HG03135 (cell line): Measurements from ENCODE around the gene WNK2.
"Not testable (repeated sequence)": the region's sequence is repeated elsewhere in the genome, so short reads cannot be mapped to it uniquely, and the experiment has no call there.

Experiments used
- ATAC-seq: cut with Tn5 transposase; IDR thresholded peaks from one replicate; pipeline ENCODE4 v1.9.1; 2021; ENCODE audit warnings: mild to moderate bottlenecking, moderate library complexity; ENCODE audit not compliant: unreplicated experiment

The WNK2 gene

DNA sequence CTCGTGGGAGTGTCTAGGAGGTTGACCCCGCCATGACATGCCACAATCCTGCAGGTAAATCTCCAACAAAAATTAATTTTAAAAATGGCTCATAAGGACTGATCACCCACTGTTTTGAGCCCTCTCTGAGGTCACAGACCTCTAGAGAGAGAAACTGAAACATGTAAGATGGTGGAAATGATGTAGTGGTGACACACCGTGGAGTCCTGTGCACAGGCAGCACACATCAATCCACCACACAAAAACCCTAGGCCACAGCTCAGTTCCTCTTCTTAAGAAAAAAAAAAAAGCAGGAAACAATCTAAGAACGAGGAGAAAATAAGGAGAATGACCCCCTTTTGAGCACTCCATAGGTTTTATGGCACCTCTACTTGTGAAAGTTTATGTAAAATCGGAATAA is 173.7 kb downstream of the WNK2 start:
- no peak for ATAC-seq

DNA sequence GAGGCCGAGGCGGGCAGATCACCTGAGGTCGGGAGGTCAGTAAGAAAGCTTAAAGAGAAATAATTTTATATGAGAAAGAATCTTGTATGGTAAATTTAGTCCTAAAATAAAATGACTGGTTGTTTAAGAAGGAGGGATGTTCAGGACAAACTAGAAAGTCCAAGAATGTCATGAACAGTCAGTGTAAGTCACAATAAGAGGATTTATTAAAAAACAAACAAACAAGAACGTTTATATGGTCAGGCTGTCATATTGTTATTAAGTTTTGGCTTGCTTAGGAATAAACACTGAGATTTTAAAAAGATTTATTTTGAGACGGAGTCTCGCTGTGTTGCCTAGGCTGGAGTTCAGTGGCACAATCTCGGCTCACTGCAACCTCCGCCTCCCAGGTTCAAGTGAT is 176.0 kb downstream of the WNK2 start:
- ATAC-seq = not testable (repeated sequence)

DNA sequence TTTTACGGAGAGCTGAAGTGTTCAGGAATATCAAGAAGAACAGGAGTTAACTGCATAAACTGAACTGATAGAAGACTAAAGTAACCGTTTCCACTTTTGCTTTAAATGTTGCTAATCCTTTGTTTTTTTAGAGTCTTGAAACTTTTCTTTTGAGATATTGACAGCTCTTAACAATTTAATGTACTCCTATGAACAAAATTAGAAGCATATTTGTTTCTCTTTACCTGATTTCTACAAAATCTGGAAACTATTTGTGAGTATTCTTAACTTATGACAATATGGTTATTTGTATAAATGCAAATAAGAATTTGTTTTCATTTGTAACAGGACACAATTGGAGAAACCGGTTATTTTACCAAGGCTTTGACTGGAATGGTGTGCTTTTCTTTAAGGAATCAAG is 178.1 kb downstream of the WNK2 start:
- ATAC-seq = no peak

DNA sequence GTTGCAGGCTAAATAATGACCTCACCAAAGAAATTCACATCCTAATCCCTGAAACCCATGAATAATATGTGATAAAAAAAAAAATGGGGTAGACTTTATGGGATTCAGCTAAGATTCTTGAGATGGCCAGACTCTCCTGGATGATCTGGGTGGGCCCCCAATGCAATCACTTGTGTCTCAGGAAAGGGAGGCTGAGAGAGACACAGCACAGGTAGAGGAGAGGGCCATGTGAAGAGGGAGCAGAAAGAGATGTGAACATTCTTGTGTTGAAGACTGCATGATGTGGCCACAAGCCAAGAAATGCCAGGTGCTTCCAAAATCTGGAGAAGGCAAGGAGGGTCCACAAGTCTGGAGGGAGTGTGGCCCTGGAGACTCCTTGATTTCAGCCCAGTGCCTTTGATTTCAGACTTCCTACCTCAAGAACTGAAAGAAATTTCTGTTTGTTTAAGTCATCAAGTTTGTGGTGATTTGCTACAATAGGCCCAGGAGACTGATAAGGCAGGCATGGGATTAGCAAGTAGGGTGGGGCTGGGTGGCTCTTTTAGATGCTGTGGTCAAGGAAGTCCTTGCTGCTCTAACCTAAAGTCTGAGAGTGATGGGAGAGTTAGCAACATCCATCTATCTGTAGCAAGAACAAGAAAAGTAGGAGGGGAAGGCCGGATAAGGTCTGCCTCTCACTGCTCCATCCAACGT is 180.9 kb downstream of the WNK2 start:
- ATAC-seq = no peak

DNA sequence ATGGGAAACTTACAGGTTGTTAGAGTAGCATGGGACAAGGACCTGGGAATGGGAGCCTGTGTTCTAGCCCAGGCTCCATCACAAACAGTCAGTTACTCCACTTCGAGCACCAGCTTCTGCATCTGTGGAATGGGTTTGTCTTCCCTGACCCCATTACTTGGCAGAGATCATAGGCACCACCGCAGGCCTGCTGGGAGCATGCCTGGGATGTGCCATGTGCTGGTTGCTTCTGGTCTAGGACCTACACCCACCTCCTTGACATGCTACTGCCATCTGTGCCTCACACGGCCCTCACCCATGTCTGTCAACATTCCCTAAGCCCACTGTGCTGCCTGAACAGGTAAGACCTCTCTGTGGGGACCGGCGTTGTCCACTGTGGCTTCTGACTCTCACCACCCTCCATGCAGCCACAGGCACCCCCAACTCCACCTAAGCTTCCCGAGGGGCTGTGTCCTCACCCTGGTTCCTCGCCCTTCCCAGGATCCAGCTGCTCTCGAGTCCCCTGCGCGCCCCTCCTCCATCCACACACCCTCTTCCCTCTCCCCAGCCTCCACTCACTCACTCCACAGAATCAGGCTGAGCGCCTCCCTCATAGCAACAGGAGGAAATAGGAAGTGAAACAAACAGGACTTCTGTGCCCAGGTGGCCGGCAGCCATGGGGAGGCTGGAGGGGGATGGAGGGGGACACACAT is 181.6 kb downstream of the WNK2 start:
- ATAC-seq = no peak

DNA sequence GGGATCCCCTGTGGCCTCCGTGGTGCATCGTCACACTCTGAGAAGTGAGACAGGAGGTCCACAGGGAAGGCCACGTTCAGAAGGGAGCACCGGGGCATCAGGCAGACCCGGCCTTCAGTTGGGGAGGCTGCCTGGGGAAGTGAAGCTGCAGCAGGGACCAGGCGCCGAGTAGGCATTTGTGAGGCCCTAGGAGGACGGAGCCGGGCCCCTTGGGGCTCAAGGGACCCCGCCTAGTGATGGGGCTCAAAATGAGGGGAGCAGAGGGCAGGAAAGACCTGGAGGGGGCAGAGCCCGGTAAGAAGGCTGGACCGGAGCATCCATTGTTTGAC is 182.1 kb downstream of the WNK2 start:
- no peak for ATAC-seq

DNA sequence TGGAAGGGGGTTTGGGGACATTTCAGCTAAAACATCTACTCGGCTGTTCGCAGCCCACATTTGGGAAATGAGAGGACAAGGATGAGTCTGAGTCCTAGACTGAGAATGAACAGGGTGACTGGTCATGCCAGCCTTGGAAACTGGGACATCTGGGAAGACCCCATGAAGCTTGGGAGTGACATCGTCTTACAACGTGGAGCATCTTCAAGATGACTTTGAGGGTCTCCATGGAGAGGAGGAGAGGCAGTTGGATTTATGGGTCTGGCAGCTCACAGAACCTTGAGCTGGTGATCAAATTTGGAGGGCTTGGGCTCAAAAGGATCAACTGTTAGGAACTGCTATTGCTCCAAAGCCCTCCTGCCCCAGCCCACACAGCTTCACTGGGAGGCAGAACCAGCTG is 182.5 kb downstream of the WNK2 start:
- not testable (repeated sequence) for ATAC-seq

DNA sequence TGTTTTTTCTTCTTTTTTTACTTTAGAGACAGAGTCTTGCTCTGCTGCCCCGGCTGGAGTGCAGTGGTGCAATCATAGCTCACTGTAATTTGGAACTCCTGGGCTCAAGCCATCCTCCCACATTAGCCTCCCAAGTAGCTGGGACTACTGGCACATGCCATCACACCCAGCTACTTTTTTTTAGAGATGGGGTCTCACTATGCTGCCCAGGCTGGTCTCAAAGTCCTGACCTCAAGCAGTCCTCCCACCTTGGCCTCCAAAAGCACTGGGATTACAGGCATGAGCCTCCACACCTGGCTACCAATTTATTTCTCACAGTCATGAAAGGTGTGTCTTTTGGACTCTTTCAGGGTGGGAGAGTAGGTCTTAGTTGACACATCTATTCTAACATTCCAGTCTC is 184.5 kb downstream of the WNK2 start:
- ATAC-seq = no peak

DNA sequence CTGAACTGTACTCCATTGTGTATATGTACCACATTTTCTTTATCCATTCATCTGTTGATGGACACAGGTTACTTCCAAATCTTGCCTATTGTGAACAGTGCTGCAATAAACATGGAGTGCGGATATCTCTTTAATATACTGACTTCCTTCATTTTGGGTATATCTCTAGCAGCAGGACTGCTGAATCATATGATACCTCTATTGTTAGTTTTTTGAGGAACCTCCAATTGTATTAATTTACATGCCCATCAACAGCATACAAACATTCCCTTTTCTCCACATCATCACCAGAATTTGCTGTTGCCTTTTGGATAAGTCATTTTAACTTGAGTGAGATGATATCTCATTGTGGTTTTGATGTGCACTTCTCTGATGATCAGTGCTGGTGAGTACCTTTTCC is 185.7 kb downstream of the WNK2 start:
- no peak for ATAC-seq
